ENCODE data around the gene FAM111B.
"Not testable (repeated sequence)": the region's sequence is repeated elsewhere in the genome, so short reads cannot be mapped to it uniquely, and the experiment has no call there.

Gene FAM111B

DNA sequence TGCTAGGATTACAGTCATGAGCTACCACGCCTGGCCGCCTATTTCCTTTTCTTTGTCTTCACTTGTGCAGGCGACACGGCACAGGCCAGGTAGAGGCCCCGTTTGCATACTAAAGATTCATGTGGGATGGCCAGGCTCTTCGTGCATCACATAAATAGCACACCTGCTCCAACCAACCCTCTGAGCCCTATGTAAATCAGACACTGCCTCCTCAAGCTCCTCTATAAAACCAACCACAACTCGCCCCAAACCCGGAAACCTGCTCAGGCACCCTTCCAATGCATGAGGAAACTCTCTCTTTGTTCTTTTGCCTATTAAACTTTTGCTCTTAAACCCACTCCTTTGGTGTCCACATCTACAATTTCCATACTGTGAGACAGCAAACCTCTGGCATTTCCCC, 9.1 kb upstream of the FAM111B start:
- DNase-seq (ENCODE audit: low read depth in 2 of 2): not testable (repeated sequence)

DNA sequence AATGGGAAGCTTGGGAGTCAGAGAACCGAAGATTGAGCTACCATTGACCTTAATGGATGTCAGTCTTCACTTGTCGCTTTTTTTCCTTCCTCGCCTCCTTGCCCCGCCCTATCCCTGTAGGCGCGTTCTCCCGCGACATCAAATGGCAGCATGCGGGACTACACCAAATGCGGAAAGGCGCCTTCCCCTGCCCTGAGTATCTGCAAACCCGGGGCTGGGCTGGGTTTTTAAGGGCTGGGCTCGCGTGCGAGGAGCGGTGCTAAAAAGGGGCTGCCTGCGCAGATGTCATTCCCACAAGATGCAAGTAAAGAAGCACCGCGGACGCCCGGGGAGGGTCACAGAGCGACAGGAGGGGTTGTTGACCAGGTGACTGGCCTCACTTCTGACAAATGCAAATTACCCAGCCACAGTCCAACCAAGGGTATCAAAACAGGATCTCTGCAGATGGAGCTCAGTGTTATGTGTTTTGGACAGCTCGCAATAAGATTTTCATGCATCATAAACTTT, 4.7 kb upstream of the FAM111B start:
- DNase-seq (ENCODE audit: low read depth in 2 of 2): peak; percentile 42 to 49

DNA sequence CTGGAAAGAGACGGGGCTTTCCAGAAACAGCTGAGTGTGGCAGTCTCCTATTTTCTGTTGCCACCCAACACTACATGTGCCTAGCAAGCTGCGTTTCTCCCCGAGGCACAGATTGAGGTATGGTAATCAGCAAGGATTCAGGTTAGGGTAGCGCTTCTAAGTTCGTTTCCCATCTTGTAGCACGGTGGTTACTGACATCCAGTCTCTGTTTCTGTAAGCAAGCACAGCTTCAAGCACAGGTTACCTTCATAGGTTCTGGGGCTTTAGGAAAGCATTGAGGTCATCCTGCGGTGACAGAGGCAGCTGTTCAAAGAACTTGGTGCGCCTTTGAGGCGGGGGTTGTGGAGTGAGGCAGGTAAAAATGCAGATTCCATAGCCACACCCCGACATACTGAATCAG, 684 bp downstream of the FAM111B start:
- not testable (repeated sequence) for DNase-seq (ENCODE audit: low read depth in 2 of 2)

DNA sequence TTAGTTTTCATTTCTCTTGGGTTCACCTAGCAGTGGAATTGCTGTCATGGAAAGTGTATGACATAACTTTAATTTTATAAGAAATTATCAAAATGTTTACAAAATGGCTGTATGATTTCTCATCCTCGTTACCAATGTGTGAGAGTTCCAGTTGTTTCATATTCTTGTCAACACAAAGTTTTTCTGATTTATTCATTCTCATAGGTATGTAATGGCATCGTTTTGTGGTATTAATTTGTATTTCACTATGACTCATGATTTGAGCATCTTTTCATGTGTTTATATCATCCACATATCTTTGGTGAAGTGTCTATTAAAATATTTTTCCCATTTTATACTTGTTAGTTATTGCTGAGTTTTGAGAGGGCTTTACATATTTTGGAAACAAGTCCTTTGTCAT, 5.5 kb downstream of the FAM111B start:
- no peak for DNase-seq (ENCODE audit: low read depth in 2 of 2)

DNA sequence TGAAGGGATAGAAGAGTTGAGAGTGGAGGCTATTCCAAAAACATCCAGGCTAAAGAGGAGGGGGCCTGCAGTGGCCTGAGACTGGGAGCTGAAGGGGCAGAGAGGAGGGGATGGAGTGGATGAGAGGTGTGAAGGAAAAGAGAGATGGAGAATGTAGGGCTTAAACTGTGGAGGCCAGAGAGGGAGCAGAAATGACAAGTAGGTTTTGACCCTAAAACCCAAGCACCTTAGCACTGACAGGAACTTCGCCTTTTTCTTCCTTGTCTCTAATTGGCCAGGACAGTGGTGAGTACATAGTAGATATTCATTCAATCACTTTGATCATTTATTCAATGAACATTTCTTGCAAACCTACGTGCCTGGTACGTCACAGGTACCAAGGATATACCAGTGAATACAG, 7.3 kb downstream of the FAM111B start:
- DNase-seq (ENCODE audit: low read depth in 2 of 2): no peak

DNA sequence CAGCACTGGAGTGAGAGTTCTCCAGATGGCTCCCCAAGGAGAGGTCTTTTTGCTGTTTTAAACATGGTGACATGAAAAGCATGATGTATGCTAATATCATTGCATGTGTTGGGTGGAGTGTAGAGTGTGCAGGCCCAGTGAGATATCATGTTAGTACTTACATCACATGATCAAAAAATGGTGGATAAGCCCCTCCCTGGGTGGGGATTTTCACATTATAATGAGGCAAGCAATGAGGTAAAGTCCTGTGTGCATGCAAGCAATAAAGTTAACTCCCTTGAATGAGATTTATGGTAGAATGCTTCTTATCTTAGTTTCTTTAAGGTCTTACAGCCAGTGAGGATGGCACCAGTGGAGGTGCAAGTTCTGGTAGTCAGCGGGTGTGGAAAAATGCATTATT, 8.5 kb downstream of the FAM111B start:
- no peak for DNase-seq (ENCODE audit: low read depth in 2 of 2)

DNA sequence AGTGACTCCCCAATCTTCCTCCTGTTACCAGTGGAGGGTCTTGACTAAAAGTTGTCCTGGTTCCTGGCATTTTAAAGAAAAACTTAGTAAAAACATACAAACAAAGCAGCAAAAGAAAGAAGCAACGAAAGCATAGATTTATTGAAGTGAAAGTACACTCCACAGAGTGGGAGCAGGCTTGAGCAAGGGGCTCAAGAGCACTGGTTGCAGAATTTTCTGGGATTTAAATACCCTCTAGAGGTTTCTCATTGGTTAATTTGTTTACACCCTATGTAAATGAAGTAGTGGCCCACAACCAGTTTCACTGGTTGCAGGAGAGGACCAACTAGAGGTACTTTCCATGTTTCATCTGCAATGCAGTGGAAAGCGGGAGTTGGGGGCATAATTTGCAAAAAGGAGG, 10.7 kb downstream of the FAM111B start:
- no peak for DNase-seq (ENCODE audit: low read depth in 2 of 2)

DNA sequence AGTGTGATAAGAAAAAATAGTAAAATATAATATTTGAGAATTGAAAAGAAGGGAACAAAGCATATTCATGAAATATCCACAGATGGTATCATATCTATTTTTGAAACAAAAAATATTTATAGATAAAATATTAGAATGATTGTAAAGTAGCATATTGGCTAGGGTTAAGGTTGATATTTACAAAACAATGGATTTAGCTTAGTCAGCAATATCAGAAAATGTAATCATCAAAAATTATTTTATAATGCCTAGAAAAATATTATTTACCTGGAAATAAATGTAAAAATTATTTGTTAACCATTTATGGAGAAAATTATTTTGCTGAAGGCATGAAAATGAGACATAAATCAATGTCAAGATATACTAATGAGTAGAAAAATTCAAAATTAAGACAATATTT, 12.8 kb downstream of the FAM111B start:
- no peak for DNase-seq (ENCODE audit: low read depth in 2 of 2)

DNA sequence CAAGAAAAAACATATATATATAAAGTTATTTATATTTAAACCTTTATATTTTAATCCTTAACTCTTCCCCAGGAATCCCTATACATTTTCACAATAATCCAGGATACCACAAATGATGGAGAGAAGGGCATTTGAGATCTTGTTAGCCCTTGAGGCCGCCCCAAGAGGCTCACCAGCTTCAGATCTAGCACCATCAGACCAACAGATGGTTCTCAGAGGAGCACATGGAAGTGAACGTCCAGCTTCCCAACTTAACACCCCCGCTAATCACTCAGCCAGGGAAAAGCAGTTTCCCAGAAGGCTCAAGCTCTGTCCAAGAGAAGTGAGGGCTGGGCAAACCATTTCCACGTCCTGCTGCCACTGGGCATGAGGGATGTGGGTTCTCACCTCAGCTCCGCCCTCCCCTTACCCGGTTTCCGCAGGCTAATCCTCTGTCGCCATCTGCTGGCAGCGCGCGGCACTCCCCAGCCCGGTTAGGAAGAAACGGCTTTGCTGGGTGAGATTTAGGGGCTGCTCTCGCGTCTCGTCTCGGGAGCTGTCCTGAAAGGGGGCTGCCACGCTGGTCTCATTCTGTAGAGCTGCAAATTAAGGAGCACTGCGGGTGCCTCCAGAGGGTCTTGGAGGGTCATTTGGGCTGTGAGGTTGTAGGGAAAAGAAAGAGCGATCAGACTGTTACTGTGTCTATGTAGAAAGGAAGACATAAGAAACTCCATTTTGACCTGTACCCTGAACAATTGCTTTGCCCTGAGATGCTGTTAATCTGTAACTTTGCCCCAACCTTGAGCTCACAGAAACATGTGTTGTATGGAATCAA, 28.8 kb downstream of the FAM111B start:
- DNase-seq (ENCODE audit: low read depth in 2 of 2): peak; percentile 70 to 74

DNA sequence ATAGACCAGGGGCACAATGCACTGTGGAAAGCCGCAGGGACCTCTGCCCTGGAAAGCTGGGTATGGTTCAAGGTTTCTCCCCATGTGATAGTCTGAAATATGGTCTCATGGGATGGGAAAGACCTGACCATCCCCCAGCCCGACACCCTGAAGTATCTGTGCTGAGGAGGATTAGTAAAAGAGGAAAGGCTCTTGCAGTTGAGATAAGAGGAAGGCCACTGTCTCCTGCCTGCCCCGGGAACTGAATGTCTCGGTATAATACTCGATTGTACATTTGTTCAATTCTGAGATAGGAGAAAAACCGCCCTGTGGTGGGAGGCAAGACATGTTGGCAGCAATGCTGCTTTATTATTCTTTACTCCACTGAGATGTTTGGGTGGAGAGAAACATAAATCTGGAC, 29.5 kb downstream of the FAM111B start:
- DNase-seq (ENCODE audit: low read depth in 2 of 2): not testable (repeated sequence)

DNA sequence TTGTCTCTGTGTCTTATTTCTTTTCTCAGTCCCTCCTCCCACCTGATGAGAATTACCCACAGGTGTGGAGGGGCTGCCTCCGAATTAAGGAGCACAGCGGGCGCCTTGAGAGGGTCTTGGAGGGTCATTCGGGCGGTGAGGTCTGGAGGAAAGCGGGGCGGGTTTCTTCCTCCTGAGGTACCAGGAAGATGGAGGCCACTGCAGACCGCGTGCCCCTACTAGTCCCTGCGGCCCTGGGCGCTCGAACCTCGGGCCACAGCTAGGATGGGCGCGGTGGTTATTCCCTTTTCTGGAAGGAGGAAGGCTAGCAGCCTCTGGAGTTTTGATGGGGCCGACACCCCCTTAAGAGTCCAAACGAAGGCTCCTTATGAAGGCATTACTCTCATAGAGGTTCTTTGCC, 30.2 kb downstream of the FAM111B start:
- no peak for DNase-seq (ENCODE audit: low read depth in 2 of 2)

DNA sequence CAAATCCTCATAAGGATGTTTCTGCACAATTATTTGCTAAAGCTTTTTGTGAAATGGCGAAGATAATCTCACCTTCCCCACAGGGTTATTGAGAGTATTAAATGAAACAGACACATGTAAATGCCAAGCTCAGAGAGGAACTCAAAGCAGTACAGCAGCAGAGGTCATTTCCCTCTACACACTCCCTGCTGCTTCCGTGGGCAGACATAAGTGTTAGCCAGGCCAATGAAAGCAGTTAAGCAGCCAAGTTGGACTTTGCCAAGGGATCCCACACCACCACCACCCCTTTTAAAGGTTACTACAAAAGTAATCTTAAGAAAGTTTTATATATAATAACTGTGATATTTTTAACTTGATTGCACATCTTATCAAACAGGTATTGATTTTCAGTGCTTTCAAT, 31.6 kb downstream of the FAM111B start:
- no peak for DNase-seq (ENCODE audit: low read depth in 2 of 2)

DNA sequence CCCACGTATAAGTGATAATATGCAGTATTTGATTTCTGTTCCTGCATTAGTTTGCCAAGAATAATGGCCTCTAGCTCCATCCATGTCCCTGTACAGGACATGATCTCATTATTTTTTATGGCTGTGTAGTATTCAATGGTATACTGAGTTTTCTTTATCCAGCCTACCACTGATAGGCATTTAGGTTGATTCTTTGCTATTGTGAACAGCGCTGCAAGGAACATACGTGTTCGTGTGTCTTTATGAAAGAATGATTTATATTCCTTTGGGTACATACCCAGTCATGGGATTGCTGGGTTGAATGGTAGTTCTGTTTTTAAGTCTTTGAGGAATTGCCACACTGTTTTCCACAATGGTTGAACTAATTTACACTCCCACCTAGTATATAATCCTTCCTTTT, 34.2 kb downstream of the FAM111B start:
- no peak for DNase-seq (ENCODE audit: low read depth in 2 of 2)

DNA sequence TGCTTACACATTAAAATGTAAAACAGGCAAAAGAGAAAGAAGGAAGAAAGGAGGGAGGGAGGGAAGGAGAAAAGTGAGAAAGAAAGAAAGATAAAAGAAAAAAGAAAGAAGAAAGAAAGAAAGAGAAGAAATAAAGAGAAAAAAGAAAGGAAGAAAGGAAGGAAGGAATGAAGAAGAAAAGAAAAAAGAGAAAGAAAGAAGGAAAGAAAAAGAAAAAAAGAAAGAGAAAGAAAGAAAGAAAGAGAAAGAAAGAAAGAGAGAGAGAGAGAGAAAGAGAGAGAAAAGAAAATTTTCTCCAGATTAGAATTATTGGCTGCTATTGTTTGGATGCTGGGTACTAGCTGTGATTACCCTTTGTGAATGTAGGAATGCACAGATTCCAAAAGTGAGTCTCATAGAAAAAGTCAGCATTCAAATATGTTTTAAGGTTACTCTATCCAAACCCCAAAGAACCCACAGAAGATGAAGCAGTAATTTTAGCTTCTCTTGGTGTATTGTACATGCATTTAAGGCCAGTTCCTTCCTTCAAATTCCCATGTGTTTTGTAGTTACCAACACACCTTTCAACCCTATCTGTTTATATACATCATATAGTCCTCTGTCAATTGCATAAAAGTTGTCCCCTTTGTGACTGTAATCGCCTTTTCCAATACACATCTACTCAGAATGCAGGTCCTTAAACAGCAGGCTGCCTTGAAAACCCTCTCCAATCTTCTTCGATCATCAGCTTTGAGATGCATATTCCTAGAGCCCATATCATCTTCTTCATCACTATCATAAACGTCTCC, 34.8 kb downstream of the FAM111B start:
- DNase-seq (ENCODE audit: low read depth in 2 of 2): no peak

DNA sequence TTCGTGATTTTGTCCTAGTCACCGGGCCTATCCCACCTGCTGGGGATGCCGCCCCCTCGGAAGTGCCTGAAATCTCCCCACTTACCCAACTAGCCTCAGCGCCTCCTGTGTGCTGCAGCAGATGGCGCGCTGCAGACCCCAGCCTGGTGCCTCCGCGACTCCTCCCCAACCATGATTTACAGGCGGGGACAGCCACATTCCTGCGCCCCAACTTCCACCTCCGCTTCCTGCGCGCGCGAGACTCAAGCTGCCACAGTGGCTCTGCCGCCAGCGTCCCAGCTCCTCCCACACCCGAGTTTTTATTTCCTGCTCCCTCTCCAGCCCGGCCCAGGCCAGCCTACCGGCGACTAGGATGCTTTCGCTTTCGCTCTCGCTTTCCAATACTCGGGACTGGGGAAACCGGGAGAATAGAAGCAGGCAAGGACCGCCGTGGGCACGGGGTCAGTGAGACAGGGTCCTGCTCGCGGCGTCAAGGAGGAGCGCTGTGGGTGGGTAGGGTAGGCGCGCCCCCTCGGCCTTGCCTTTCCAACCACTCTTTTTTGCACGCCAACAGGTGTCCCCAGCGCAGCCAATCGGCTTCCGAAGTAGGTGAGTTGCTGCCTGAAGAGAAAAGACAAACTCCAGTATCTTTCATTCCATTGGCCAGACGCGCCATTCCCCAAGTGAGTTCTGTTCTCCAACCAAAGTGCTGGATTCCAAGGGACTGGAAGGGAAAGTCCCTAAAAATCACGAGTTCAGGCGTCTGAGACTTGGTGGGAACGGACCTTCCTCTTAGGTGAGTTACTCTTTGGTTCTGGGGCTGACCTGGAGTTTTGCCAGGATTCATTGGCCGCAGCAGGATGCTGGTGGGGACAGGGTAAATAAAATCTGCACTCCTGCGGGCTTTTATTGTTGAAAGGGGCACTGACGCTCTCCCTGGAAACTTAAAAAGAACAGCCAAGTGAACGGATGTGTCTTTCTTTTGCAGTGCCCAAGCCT, 35.8 kb downstream of the FAM111B start, which contains the start of gene FAM111A:
Gene FAM111A, plus strand, starts transcription at position 327 of the 978 bp plus-strand sequence. CDS start 6,017 bp downstream, outside the sequence.
- DNase-seq (ENCODE audit: low read depth in 2 of 2): peak; percentile 77 to 80

DNA sequence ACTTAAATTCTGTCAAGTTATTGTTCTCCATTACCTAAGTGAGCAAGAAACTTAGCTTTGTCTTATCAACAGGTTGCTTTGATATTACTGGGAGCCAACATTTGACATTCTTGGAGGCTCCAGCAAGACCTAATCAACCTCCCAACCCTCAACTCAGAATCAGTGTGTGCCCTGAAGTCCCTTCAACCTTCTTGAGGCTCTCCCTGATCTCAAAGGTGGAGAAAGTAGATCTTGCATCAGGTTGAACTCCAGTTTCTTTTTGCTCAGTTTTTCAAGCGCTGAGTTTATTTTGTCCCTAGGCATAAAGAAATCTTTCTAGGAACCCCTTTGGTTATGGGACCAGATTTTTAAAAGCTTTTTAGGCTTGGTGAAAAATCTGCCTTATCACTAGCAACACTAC, 37.1 kb downstream of the FAM111B start:
- DNase-seq (ENCODE audit: low read depth in 2 of 2): no peak

DNA sequence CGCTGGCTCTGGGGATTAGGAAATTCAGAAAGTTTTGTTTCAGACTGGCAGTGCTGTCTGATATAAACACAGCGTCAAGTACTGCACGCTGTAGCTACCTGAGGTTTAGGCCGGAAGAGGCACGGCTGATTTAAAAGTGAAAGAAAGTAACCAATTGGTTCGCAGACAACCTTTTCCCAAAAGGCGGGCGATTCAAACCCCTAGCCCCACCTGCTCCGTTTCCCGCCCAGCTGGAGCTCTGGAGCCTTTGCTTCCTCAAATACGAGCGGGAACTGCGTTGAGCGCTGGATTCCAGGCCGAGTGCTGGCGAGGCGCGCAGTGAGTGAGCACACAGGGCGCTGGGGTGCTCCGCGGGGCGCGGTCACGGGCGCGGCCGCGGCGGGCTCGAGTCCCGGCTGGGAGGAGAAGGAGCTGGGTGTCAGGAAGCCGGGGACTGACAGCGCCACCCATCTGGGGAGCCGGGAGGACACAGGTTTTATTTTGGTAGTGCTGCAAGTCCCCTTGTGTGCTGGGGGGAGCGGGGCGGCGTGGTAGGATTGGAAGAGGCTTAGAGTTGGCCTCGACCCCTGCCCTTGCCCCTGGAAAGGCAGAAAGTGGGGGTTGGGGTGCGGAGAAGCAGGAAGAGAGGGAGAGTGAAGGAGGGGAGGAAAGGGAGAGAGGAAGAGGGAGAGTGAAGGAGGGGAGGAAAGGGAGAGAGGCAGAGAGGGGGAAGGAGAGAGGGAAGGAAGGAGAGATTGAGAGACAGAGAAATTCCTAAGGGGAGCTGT, 37.7 kb downstream of the FAM111B start:
- peak; percentile 60 to 69 for DNase-seq (ENCODE audit: low read depth in 2 of 2)

DNA sequence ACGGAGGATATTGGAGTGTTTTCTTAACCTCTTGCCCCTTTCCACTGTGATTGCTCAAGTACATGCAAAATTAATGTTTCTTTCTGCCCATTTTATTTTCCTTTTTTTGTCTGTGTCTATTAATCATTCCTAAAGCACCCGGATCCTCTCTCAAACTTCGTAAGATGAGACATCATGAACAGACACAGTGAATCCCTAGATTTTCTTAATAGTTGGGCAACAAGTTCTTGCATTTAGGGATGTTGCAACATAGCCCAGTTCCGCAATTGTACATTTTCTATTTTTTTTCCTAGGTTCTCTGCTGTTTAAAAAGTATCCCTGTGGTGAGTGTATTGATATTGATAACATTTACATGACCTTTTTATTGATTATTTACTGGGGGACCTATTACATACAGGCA, 38.5 kb downstream of the FAM111B start:
- no peak for DNase-seq (ENCODE audit: low read depth in 2 of 2)

DNA sequence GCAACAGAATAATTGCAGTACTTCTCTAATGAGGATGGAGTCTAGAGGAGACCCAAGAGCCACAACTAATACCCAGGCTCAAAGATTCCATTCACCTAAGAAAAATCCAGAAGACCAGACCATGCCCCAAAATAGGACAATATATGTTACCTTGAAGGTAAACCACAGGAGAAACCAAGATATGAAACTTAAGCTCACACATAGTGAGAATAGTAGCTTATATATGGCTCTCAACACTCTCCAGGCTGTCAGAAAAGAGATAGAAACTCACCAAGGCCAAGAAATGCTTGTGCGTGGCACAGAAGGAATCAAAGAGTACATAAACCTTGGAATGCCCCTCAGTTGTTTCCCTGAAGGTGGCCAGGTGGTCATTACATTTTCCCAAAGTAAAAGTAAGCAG, 44.7 kb downstream of the FAM111B start:
- DNase-seq (ENCODE audit: low read depth in 2 of 2): no peak

DNA sequence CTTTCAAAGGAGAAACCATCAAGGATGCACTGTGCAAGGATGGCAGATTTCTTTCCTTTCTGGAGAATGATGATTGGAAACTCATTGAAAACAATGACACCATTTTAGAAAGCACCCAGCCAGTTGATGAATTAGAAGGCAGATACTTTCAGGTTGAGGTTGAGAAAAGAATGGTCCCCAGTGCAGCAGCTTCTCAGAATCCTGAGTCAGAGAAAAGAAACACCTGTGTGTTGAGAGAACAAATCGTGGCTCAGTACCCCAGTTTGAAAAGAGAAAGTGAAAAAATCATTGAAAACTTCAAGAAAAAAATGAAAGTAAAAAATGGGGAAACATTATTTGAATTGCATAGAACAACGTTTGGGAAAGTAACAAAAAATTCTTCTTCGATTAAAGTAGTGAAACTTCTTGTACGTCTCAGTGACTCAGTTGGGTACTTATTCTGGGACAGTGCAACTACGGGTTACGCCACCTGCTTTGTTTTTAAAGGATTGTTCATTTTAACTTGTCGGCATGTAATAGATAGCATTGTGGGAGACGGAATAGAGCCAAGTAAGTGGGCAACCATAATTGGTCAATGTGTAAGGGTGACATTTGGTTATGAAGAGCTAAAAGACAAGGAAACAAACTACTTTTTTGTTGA, 45.4 kb downstream of the FAM111B start:
- DNase-seq (ENCODE audit: low read depth in 2 of 2): no peak
